GM19372 (cell line): Measurements from ENCODE around the gene PCDH19.
"Not testable (repeated sequence)": the region's sequence is repeated elsewhere in the genome, so short reads cannot be mapped to it uniquely, and the experiment has no call there.

Source experiments
- ATAC-seq: cut with Tn5 transposase; IDR thresholded peaks from one replicate; pipeline ENCODE4 v1.9.1; 2021; ENCODE audit warnings: mild to moderate bottlenecking, low read depth, moderate library complexity; ENCODE audit not compliant: unreplicated experiment

The PCDH19 gene

GRCh38 chrX:100409610-100410590, at the start of gene PCDH19:
TSS of gene PCDH19 (minus strand) at chrX:100410273. CDS start at chrX:100408597, 1,676 bp downstream.
- ATAC-seq = no peak

GRCh38 chrX:100449696-100450608, 39.9 kb upstream of the PCDH19 start:
- ATAC-seq = no peak

- ATAC-seq = no peak
Observed at GRCh38 chrX:100447655-100448397, 37.8 kb upstream of the PCDH19 start.

- no peak for ATAC-seq
Observed at GRCh38 chrX:100445593-100445992, 35.5 kb upstream of the PCDH19 start.

- ATAC-seq = not testable (repeated sequence)
Observed at GRCh38 chrX:100441321-100441720, 31.2 kb upstream of the PCDH19 start.

- ATAC-seq = no peak
Observed at GRCh38 chrX:100440006-100440405, 29.9 kb upstream of the PCDH19 start.

GRCh38 chrX:100435726-100436125, 25.7 kb upstream of the PCDH19 start:
- no peak for ATAC-seq

- ATAC-seq = no peak
Observed at GRCh38 chrX:100424012-100424411, 13.9 kb upstream of the PCDH19 start.

- no peak for ATAC-seq
Observed at GRCh38 chrX:100418556-100418955, 8.5 kb upstream of the PCDH19 start.

- no peak for ATAC-seq
Observed at GRCh38 chrX:100417681-100418080, 7.6 kb upstream of the PCDH19 start.

- peak; percentile 70 for ATAC-seq
Observed at GRCh38 chrX:100413229-100413628, 3.2 kb upstream of the PCDH19 start.

GRCh38 chrX:100411802-100412715, 2.0 kb upstream of the PCDH19 start:
- ATAC-seq = no peak

GRCh38 chrX:100410901-100411801, 1.1 kb upstream of the PCDH19 start:
- no peak for ATAC-seq

GRCh38 chrX:100408713-100409609, 1.1 kb downstream of the PCDH19 start:
- ATAC-seq = no peak

- ATAC-seq = no peak
Observed at GRCh38 chrX:100407784-100408712, 2.0 kb downstream of the PCDH19 start.

GRCh38 chrX:100407147-100407783, 2.8 kb downstream of the PCDH19 start:
- ATAC-seq = no peak
